Uterus (tissue), 4 donors: Measurements from ENCODE around the gene SKIL. TPM values are rescaled to one million over a fixed set of nuclear protein-coding genes. Genes with fewer than 3 reads are reported as not detected.

Experiments used
- DNase-seq, 2 donors: peaks; one replicate each; pipeline ENCODE4 v3.0.0-alpha.2; 2019 to 2020
- H3K27ac ChIP-seq, 2 donors: fragments of 200-600 bp; sonication (generic); 1 replicate in 1 of 2; 2 replicates in 1 of 2; pipeline ENCODE4 v1.5.1; 2016 to 2018
- H3K27me3 ChIP-seq, 2 donors: fragments of 200-600 bp; sonication (generic); one replicate each; pipeline ENCODE4 v1.5.1; 2018 to 2019; ENCODE audit warnings: control low read depth in 1 of 2
- H3K36me3 ChIP-seq, 2 donors: fragments of 200-600 bp; sonication (generic); one replicate each; pipeline ENCODE4 v1.5.1; 2019; ENCODE audit warnings: control low read depth in 1 of 2
- H3K4me1 ChIP-seq, 2 donors: fragments of 200-600 bp; sonication (generic); one replicate each; pipeline ENCODE4 v1.5.1; 2018 to 2019; ENCODE audit warnings: control low read depth in 1 of 2
- H3K4me3 ChIP-seq, 2 donors: fragments of 200-600 bp; sonication (generic); 1 replicate in 1 of 2; 2 replicates in 1 of 2; pipeline ENCODE4 v1.5.1; 2018 to 2019; ENCODE audit warnings: mild to moderate bottlenecking in 1 of 2
- H3K9me3 ChIP-seq, 2 donors: fragments of 200-600 bp; sonication (generic); one replicate each; pipeline ENCODE4 v1.5.1; 2019; ENCODE audit warnings: control low read depth in 1 of 2
- POLR2A ChIP-seq, 2 donors: fragments of 450-650 bp; IDR thresholded peaks; one replicate each; pipeline ENCODE4 v1.6.1; 2016; ENCODE audit warnings: antibody characterized with exemption in 2 of 2, mild to moderate bottlenecking in 1 of 2, moderate library complexity in 1 of 2
- intact Hi-C: fragments of 100-400 bp; cut with DNase I; formaldehyde crosslinking; loops from one replicate; pipeline ENCODE4 v1.15.1; 2023; ENCODE audit warnings: low total_unique reads
- total RNA-seq, 4 donors: library from RNA; depleted of rRNA in 3 of 4; stranded (reverse); fragments of >200 nt in 3 of 4; gene quantifications; one replicate each; pipeline versions ENCODE4 v1.1.0 to v1.2.4, GENCODE V29; 2014 to 2023
- TF ChIP-seq, protein P1 (sequence below), 4 experiments: fragments of 200-600 bp in 2 of 4; fragments of 450-650 bp in 2 of 4; sonication (generic) in 2 of 4; IDR thresholded peaks; one replicate each; pipeline ENCODE4 v1.5.1; 2016 to 2019; ENCODE audit warnings: antibody characterized with exemption in 4 of 4, mild to moderate bottlenecking in 2 of 4, moderate library complexity in 1 of 4
- donor health status: DM: yes; HTN: yes; CAD: no.

SKIL gene, protein sequence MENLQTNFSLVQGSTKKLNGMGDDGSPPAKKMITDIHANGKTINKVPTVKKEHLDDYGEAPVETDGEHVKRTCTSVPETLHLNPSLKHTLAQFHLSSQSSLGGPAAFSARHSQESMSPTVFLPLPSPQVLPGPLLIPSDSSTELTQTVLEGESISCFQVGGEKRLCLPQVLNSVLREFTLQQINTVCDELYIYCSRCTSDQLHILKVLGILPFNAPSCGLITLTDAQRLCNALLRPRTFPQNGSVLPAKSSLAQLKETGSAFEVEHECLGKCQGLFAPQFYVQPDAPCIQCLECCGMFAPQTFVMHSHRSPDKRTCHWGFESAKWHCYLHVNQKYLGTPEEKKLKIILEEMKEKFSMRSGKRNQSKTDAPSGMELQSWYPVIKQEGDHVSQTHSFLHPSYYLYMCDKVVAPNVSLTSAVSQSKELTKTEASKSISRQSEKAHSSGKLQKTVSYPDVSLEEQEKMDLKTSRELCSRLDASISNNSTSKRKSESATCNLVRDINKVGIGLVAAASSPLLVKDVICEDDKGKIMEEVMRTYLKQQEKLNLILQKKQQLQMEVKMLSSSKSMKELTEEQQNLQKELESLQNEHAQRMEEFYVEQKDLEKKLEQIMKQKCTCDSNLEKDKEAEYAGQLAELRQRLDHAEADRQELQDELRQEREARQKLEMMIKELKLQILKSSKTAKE
- total RNA-seq = 100 to 1,000 TPM in 1 of 4 donors, 10 to 100 TPM in 3; 34.3 to 143 (median 51.2) TPM

DNA sequence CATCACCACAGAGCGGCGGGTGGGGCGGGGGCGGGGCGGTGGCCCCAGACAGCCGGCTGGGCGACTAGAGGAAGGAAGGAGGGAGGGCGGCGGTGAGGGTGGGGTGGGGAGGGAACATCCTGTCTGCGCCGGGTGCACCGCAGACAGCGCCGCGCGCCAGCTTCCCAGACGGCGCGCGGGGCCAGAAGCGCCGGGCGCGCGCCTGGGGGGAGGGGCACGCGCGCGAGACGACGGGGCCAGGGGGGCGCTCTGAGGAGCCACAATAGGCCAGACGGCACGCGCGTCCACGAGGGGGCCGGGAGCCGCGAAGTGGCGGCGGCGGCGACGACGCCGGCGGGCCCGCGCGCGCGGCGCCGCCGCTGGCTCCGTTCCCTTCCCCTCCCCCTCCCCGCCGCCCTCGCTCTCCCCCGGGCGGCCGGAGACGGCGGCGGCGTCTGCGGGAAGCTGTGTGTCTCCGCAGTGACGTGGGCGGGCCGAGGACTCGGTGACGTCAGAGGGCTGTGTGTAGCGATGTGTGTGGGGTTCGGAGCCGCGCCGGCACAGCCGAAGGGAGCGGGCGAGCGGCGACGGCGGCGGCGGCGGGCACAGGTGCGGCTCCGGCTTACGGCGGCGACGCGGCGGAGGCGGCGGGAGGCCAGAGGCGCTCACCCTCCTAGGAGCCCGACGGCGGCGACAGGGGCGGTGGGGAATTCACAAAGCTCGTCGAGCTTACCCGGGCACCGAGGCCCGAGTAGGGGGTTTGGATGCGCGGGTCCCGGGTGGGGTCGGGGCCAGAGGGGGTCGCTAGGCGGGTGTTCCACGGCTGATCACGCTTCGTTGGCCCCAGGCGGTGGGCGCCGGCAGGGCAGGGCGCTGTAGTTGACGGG, at the start of gene SKIL:
TSS of gene SKIL (plus strand) at position 540 of the 866 bp plus-strand sequence. CDS start 2,617 bp downstream, outside the sequence.
- TF ChIP-seq, protein P1, sequence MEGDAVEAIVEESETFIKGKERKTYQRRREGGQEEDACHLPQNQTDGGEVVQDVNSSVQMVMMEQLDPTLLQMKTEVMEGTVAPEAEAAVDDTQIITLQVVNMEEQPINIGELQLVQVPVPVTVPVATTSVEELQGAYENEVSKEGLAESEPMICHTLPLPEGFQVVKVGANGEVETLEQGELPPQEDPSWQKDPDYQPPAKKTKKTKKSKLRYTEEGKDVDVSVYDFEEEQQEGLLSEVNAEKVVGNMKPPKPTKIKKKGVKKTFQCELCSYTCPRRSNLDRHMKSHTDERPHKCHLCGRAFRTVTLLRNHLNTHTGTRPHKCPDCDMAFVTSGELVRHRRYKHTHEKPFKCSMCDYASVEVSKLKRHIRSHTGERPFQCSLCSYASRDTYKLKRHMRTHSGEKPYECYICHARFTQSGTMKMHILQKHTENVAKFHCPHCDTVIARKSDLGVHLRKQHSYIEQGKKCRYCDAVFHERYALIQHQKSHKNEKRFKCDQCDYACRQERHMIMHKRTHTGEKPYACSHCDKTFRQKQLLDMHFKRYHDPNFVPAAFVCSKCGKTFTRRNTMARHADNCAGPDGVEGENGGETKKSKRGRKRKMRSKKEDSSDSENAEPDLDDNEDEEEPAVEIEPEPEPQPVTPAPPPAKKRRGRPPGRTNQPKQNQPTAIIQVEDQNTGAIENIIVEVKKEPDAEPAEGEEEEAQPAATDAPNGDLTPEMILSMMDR (IDR thresholded peaks at IDR 0.05) = peak in 2 of 4 experiments; percentile 18 to 36
- peak; percentile 68 to 89 for TF ChIP-seq POLR2A (IDR thresholded peaks at IDR 0.05)
- no peaks in the 10 kb centered on the region for H3K36me3 ChIP-seq
- peak within 1 kb of the TSS; percentile 95 to 98 for H3K27ac ChIP-seq
- no peaks in the 10 kb centered on the region for H3K27me3 ChIP-seq
- H3K4me1 ChIP-seq = peaks cover 3 to 4% of the 10 kb centered on the region in 2 donors
- H3K4me3 ChIP-seq = peak within 1 kb of the TSS; percentile 78 to 93
- peak; percentile 96 to 98 for DNase-seq
- H3K9me3 ChIP-seq = no peaks in the 10 kb centered on the region
- intact Hi-C loops = loop anchor here (5.0 kb wide), 1 partner anchor 60 kb away; the partner anchor contains the start of gene CLDN11

DNA sequence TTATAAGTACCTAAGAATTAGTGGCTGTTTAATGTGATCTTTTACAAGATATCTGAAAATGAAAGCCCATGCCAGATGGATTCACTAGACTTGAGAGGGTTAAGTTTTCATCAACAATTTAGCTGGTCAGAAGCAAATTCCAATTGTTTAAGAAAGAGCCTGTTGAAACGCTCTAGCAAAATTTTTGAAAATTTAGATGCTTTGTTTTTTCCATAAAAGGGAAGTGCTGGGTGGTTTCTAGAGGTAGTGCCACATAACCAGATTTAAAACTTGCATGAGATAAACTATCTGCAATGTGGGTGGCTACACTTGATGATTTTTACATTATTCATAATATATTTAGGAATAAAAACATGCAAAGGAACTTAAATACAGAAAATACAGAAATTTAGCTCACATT, 48.5 kb upstream of the SKIL start:
- no peaks in the 10 kb centered on the region for H3K27me3 ChIP-seq
- no peaks in the 10 kb centered on the region for H3K9me3 ChIP-seq
- intact Hi-C loops = no loop called here
- no peaks in the 10 kb centered on the region for H3K36me3 ChIP-seq
- DNase-seq = no peak
- H3K27ac ChIP-seq = no peak overlapping the region
- no peaks in the 10 kb centered on the region for H3K4me1 ChIP-seq
- TF ChIP-seq, protein P1 (IDR thresholded peaks at IDR 0.05) = no peak
- TF ChIP-seq POLR2A (IDR thresholded peaks at IDR 0.05) = no peak
- no peak overlapping the region for H3K4me3 ChIP-seq

DNA sequence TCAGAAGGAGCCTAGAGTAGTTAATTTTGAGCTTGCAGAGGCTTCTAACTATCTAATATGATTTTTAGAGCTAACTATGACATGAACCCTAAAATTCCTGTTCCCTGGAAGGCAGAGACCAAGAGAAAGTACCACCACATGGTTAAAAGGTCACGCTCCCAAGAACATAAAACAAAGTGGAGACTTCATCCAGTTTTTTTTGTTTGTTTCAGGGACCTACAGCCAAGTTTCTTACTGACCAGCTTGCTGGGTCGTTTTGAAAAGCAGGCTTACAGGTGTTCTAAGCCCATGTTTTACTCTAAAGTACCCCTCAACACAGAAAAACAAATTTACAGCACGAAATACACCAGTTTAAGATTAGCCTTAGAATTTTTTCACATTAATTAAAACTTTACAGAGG, 39.6 kb upstream of the SKIL start:
- Histone ChIP-seq H3K4me1 (no peaks in the 10 kb centered on the region), H3K9me3 (no peaks in the 10 kb centered on the region), H3K27me3 (no peaks in the 10 kb centered on the region), H3K36me3 (no peaks in the 10 kb centered on the region), H3K4me3 (no peak overlapping the region), H3K27ac (no peak overlapping the region)
- no peak for TF ChIP-seq POLR2A (IDR thresholded peaks at IDR 0.05)
- TF ChIP-seq, protein P1 (IDR thresholded peaks at IDR 0.05) = no peak
- no peak for DNase-seq
- intact Hi-C loops = no loop called here

DNA sequence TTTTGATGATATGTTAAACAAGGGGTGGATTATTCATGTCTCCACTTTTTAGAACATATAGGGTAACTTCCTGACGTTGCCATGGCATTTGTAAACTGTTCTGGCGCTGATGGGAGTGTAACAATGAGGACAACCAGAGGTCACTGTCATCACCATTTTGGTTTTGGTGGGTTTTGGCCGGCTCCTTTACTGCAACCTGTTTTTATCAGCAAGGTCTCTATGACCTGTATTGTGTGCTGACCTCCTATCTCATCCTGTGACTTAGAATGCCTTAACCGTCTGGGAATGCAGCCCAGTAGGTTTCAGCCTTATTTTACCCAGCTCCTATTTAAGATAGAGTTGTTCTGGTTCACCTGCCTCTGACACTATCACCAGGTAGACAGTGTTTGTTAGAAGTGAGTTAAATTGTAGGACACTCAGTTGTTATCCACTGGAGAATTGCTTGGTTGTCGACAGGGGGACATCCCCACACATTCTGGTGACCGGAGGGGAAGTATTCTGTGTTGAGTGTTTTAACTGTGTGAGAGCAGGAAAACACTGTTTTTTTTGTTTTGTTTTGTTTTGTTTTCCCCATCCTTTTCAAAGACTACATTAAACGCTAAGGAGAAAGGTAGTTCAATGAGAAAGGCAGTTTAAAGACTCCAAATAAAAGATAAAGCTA, 36.9 kb upstream of the SKIL start:
- no peak overlapping the region for H3K4me3 ChIP-seq
- no peaks in the 10 kb centered on the region for H3K27me3 ChIP-seq
- intact Hi-C loops = no loop called here
- DNase-seq = no peak
- H3K27ac ChIP-seq = no peak overlapping the region
- TF ChIP-seq POLR2A (IDR thresholded peaks at IDR 0.05) = no peak
- TF ChIP-seq, protein P1 (IDR thresholded peaks at IDR 0.05) = no peak
- no peaks in the 10 kb centered on the region for H3K9me3 ChIP-seq
- H3K36me3 ChIP-seq = no peaks in the 10 kb centered on the region
- H3K4me1 ChIP-seq = no peaks in the 10 kb centered on the region
